ENCODE results near the gene ERP27.

Gene ERP27

DNA sequence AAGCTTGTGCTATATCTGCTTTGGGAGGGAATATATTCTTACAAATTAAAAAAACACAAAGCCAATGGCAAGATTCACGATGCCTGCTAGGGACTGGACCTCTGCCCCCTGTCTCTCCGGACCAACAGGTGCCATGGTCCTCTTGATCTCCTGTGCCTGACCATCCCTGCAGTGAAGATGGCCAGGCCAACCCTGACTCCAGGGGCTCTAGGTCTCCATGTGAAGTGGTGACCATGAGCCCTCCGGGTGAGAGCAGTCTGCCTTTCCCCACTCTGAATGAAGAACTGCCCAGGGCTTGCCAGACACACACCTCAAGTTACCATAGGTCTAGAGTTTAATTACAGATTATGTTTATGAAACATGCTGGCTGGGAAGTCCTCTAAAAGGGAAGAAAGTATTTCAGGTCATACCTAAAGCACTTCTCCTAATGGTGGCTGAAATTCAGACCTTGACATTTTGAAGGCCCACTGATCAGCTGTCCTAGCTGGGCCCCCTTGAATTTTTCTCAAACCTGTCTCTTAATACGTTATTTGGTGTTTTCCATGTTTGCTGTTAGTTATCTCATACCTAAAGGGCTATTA is 21.7 kb upstream of the ERP27 start:
- DNase-seq (ENCODE audit: low read depth in 2 of 2) = no peak

GRCh38 chr12:14959463-14959862 is 21.1 kb upstream of the ERP27 start:
- no peak for DNase-seq (ENCODE audit: low read depth in 2 of 2)

- no peak for DNase-seq (ENCODE audit: low read depth in 2 of 2)
Observed at GRCh38 chr12:14959126-14959440, 20.7 kb upstream of the ERP27 start.

GRCh38 chr12:14958361-14959125 is 20.2 kb upstream of the ERP27 start:
- DNase-seq (ENCODE audit: low read depth in 2 of 2) = no peak

- DNase-seq (ENCODE audit: low read depth in 2 of 2) = no peak
Observed at GRCh38 chr12:14957551-14958168, 19.3 kb upstream of the ERP27 start.

DNA sequence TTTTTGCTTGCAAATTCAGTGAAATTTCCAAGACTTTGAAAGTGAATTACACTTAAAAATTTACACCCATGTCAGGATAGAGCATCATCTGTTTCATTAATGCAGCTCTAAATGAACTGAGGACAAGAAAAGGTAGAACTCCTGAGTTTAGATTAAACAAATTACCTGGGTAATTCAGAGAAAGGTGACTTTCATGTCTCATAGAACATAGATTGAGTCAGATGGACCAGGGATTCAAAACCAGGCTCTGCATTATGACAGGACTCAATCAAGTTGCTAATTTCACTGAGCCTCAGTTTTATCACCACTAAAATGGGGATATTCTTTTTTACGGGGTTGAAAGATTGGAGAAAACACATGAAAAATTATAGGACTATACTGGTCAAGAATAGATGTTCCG is 18.6 kb upstream of the ERP27 start:
- DNase-seq (ENCODE audit: low read depth in 2 of 2) = no peak

- no peak for DNase-seq (ENCODE audit: low read depth in 2 of 2)
Observed at GRCh38 chr12:14956024-14956891, 17.9 kb upstream of the ERP27 start.

GRCh38 chr12:14954269-14954668 is 15.9 kb upstream of the ERP27 start:
- no peak for DNase-seq (ENCODE audit: low read depth in 2 of 2)

DNA sequence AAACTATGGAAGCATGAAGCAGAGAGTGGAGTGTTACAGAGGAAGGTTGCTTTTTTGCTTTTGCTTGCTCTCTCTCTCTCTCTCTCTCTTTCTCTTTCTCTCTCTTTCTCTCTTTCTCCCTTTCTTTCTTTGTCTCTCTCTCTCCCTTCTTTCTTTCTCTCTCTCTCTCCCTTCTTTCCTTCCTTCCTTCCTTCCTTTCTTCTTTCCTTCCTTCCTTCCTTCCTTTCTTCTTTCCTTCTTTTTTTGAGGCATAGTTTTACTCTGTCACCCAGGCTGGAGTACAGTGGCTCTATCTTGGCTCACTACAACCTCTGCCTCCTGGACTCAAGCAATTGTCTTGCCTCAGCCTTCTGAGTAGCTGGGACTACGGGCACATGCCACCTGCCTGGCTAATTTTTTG is 15.4 kb upstream of the ERP27 start:
- DNase-seq (ENCODE audit: low read depth in 2 of 2) = no peak

DNA sequence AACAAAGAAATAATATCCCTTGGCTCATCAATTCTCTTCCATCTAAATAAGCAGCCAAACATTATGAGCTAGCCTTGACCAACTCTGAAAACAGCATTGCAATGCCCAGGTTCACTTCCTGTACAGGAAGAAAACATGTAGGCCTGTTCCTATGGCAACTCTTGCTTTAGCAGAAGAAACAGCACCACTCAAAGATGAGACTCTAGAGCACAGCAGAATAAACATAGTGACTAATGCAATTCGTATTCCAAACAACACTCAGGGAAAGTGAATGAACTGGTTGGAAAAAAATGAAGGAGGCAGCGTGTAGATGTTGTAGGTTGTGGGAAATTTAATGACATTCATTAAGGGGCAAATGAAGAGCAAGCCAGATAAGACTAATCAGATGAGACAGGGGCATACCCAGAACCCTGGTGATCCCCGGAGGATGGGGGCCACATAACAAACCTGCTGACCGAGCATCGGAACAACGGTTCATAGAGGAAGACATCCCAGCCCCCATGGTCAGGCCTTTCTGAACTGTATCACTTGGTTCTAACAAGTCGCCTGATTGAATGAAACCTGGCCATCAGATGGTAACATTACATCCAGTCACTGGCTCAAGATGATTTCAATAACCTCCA is 14.1 kb upstream of the ERP27 start:
- no peak for DNase-seq (ENCODE audit: low read depth in 2 of 2)

DNA sequence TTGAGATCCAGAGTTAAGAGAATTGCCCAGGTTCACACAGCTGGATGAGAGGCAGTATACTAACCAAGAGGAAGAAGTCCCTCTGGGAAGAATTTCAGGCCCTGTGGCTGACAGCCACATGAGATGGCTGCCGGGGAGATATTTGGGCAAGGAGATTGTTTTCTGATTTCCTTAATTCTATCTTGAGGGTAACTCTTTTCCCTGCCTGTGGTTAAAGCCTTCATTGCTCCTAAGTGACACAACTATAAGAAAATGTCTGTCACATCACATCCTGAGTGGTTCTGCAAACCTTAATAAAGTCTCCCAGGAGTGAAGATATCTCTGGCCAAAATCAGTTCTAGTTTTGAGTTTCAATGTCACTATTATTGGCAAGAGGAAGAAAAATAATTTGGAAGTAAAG is 13.5 kb upstream of the ERP27 start:
- no peak for DNase-seq (ENCODE audit: low read depth in 2 of 2)

DNA sequence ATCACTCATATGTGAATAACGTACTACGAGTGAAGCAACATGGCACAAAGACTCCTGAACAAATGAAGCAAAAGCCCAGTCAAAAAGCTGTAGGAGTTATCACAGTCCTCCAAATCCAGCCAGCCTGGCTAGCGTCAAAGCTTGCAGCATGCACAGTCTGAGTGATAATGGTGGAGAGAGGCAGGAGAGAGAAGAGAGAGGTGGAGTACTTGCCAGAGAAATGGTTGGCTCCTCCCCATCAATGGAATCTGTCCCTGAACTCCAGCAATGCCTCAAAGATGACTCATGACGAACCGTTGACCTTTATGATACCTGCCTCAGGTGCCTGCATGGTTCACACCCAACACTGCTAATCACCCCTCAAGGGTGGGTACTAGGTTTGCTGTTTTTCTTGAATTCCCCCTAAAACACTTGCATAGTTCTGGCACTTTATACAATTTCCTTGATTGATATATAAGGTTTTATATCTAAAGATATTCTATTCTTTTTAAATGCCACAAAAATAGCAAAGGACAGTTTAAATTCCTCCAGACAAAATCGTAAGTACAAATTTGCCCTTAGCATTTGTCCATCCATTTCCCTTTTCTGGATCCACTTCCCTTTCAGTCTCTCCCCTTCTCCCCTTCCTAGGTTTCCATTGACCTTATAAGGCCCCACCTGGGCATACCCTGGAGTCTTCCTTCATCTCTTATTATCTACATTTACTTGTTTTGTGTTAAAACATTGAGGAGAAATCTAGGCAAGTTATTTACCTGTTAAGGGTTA is 12.8 kb upstream of the ERP27 start:
- no peak for DNase-seq (ENCODE audit: low read depth in 2 of 2)

GRCh38 chr12:14950421-14950820 is 12.1 kb upstream of the ERP27 start:
- DNase-seq (ENCODE audit: low read depth in 2 of 2) = no peak

DNA sequence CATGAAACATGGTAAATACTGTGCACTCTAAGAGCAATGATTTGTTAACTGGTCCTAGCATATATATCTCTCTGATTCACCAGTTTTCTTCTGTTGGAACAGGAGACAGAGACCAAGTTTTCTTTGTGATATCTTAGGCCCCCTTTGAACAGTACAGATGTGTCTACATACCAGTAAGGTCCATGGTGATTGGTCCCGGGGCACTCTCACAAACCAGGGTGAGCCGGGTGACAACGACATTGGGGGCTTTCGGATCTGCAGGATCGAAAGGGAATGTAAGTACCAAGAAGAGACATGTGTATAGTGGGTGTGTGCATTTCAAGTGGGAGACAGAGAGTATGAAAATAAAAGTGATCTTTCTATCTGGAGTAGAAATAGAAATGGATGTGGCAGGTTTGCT is 11.3 kb upstream of the ERP27 start:
- no peak for DNase-seq (ENCODE audit: low read depth in 2 of 2)

DNA sequence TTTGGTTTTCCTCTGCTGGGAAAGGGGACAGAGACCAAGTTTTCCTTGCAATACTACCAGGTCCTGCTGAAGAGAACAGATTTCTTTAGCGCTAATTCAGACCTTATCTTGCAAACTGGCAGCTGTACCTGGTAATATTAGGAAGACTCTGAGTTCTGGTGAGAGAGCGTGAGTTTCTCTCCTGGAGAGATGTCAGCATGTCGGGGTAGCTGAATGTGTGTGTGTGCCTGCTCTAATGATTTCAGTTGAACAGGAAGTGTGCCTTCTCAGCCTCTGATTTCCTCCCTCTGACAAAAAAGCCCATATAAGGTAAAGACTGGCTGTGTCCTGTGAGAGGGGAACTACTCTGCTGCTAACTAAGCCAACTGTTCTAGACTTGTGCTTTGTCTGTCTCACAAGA is 10.3 kb upstream of the ERP27 start:
- DNase-seq (ENCODE audit: low read depth in 2 of 2) = no peak

DNA sequence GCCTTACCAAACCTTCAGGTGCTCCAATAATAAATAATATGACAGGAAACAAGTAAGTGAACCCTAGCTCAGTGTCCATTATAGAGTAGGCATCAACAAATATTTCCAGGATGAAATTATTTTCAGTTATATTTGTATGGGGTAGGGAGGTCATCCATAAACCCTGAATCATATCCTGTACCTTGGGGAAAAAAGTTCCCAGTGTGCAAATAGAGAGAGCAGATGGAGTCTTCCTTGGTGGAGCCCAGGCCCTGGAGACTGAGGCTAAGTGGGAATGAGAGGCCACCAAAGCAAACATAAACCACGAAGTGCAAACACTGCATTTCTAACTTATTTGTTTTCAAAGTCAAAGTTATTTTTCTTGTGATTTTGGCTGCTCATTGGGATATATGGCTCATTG is 8.5 kb upstream of the ERP27 start:
- no peak for DNase-seq (ENCODE audit: low read depth in 2 of 2)

- no peak for DNase-seq (ENCODE audit: low read depth in 2 of 2)
Observed at GRCh38 chr12:14946162-14946561, 7.8 kb upstream of the ERP27 start.

DNA sequence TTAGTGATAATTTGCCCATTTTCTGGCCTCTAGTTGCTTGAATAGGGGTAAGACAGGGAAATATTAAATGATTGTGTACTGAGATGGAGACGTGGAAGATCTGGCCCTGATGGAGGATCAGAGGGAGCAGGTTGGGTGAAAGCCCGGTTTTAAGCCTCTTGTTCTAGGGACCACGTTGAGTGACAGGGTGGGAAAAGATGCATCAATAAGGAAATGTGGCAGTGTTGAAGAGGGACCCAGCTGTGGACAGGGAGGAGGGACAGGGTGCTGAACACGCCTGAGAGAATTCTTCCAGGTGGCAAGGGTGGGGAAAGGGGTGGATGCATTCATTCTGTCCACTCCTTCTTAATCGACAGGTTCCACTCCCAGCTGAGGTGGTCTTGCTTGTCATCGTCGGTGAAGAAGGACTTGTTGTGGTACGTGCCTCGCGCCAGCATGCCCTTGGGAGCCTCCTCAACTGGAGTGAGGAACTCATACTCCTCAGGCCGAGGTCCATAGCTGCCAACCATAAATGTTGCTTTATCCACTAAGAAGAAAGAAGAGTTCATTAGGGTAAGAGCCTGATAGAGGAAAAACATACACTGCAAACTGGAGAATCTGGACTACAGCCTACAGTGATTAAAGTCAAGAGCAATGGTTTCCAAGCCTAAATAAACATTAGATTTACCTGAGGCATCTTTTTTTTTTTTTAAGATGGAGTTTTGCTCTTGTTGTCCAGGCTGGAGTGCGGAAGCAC is 4.0 kb upstream of the ERP27 start:
- DNase-seq (ENCODE audit: low read depth in 2 of 2) = no peak

DNA sequence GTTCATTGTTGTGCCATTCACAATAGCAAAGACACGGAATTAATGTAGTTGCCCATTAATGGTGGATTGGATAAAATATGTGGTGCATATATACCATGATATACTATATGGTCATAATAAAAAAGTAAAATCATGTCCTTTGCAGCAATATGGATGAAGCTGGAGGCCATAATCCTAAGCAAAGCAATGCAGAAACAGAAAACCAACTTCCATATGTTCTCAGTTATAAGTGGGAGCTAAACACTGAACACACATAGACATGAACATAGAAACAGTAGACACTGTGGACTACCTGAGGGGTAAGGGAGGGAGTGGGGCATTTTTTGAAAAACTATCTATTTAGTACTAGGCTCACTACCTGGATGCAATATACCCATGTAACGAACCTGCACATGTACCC is 3.0 kb upstream of the ERP27 start:
- no peak for DNase-seq (ENCODE audit: low read depth in 2 of 2)

- no peak for DNase-seq (ENCODE audit: low read depth in 2 of 2)
Observed at GRCh38 chr12:14937689-14938088, 648 bp downstream of the ERP27 start.

DNA sequence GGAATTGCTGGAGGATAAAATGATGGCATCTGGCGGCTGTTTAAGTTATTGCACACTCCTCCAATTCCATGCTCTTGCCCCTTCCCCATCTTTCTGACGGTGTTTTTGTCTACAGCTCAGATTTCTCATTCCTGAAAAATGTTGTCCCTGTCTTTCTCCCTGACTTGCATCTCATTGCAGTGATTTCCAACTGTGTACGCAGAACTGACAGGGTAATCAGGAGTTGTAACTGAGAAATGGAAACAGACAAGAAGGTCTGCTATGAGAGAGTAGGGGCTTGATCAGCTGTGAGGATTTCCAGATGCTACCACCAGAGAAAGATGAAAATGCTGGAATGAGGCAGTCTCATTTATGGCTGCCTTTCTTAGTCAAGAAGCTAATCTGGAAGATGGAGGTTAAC is 1.3 kb downstream of the ERP27 start:
- no peak for DNase-seq (ENCODE audit: low read depth in 2 of 2)

All from stimulated activated CD4-positive, alpha-beta T cell treated with anti-CD3 and anti-CD28 coated beads, Interleukin-15, amount 100 ng/mL, for 48 hours (primary cell).